ENCODE results near the gene VPS13C. TPM values are rescaled to one million over a fixed set of nuclear protein-coding genes. Genes with fewer than 3 reads are reported as not detected.

VPS13C gene
- total RNA-seq, 2 donors from 2014 or later, result 33.2 to 34.5 TPM

DNA sequence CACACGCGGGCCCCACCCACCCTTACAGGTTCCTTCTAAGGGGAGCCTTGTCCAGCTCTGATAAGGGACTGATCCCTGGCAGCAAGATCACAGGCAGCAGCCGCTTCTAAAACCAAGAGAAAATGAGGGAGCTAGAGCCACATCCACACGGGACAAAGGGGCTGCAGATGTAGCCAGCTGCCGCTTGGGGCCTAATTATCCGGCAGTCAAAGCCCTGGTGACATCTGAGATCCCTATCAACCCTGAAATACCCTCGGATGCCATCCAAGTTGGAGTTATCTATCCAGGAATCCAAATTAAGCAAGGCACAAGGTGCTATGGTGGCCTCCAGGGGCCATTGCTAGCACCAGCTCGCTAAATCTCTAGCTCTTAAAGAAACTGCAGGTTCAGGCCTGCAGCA lies 248.3 kb downstream of the VPS13C start:
- intact Hi-C loops (cut with DNase I), result no loop called here
- ATAC-seq (no peak), DNase-seq (no peak)

DNA sequence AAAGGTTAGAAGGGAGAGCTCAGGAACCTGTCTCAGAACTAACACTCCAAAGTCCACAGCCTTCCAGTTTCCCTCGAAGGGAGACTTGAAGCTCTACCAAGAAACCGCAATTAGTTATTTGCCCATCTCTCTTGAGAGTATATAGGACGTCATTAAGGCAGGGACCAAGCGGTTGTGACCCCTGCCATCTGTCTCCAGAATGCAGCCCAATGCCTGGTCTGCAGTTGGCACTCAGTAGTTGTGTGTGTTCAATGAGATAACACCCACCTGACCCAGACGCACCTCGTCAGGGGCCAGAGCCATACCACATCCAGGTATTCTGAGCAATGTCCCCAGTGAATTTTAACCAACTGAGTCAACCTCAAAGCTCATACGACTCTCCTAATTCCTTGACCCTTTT lies 251.0 kb downstream of the VPS13C start:
- intact Hi-C loops (cut with DNase I), result no loop called here
- ATAC-seq (no peak), DNase-seq (no peak)

DNA sequence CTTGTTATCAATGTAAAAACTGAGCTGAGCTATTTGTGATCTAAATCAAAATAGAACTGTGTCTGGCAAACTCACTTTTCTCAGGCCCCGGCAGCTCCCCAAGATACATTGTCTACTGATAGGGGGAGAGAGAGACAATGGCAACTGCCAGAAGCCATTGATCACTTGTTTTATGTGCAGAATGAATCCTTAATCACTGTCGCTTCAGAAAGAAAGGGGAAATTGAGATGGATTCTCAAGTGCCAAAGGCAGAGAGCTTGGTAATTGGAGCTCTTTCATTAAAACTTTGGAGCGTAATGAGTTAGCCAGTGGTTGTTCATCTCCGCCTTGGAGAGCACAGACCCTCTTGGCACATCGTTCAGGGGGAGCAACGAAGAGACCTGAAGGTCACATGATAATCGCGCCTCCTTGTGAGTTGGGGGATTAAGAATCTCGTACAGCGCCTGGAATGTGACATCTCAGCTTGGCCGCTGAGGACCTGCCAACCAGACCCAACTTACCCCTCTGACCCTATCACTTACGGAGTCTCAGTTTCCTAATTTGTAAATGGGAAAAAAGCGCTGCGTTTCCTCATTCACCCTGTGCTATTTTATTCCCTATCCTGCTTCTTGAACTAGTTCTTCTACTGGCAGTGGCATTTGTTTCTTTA lies 252.8 kb downstream of the VPS13C start:
- intact Hi-C loops (cut with DNase I), result no loop called here
- DNase-seq (no peak), ATAC-seq (no peak)

Other genes with a start within 250 kb of the VPS13C start
- not detected for gene C2CD4A, start 6.5 kb upstream of the VPS13C start, total RNA-seq
- 1 to 10 TPM; 3.1 to 4.1 TPM for gene C2CD4B, start 104.8 kb upstream of the VPS13C start, total RNA-seq